GM19238 (cell line): ENCODE data around the gene EVC2.

Experiments
- DNase-seq: peaks from one replicate; pipeline ENCODE4 v3.0.0; 2011; ENCODE audit warnings: low spot score; ENCODE audit not compliant: insufficient read length

Gene EVC2

DNA sequence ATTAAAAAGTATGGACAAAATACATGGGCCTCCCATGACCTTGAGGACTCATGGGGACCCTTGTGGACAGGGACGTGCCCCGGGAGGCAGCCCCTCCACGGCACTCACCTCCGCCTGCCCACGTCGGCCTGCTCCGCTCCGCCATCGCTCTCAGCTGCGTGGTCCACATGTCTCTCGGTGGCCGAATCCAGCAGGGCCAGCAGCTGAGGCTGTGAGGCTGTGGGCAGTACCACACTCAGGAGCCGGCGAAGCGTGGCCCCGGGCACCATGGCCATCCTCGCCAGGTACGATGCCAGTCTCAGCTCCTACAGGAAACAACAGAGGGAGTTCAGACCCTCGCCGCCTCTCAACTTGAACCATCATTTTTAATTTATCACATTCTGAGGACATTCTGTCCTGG, 140.0 kb downstream of the EVC2 start:
- no peak for DNase-seq

DNA sequence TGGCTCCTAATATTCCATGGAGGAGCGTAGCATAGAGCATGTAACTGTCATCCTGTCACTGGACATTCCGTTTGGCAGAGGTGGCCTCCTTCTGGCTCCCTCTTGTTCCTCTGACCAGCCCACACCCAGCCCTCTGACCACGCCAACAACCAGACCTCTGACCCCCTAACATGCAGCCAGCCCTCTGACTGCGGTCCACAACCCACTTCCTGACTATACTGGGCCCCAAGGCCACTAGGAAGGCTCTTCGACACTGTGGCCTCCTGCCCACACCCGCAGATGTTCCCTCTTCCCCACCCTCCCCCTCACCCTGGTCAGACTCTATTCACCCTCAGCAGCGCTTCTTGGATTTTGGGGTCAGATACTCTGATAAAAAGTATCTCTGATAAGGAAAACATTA, 141.4 kb downstream of the EVC2 start:
- DNase-seq: no peak

DNA sequence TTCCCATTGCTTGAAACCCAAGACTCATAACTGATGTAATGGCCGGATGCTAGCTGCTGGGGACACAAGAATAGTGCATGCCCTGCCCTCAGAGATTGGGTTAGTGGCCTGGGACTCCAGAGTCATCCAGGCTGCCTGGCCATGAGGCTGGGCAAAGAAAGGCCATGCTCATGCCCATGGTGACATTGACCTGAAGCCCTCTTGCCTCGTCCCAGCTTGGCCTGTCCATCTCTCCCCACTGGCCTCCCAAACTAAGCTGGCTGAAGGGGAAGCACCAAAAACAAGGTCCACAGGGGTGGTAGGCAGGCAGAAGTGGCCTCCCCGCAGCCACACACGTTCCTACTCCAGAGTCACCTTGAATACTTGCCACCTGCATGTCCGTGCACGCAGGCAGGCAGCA, 141.8 kb downstream of the EVC2 start:
- DNase-seq: no peak

DNA sequence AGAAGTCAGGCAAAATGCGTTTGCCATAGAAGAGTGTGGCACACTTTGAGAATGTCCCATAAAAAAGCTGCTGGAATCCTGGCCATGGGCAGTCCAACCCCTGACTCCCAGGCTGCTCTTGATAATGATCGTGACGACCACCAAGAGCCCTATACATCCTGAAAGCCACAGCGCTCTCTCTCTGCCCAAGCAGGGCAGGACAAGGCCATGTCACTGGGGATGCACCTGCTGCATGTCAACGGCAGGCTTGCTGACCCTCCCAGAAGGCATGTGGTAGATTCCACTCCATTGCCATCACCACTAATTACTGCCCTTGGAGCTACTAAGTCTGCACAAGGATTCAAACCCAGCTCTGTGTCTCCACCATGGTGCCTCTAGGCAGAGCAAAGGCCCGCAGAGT, 144.5 kb downstream of the EVC2 start:
- DNase-seq: no peak

DNA sequence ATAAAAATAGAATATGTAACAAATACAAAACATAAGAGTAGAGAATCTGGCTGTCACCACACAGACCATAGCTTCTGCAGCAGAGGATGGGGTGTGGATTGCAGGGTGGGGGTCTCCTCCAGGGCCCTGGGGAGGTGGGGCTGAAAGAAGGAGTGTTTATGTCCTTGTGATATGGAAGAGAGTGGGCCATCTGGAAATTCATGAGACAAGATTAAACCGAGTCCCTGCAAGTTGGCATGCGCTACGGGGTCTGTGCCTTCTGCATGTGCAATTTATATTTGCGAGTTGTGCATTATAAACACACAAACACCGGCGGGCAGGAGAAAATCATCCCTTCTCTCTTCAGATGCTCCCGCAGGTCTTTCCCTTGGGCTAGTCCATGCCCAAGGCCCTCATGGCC, 145.9 kb downstream of the EVC2 start:
- no peak for DNase-seq

DNA sequence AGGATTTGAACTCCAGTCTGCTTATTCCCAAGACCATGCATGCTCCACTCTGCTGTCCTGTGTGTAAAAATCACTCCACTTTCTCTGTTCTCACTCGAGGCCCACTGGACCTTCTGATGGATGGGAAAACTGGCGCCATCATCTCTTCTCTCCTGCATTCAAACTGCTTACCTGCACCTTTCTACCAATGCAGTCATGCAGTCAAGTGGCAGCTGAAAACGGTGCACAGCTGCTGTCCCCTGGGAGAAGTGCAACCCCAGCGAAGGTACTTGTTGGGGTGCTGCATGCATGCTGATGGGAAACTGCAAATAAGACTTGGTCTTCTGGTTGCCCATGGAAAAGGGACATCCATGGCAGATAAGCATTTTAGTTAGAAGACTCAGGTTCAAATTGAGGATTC, 147.1 kb downstream of the EVC2 start:
- DNase-seq: no peak

DNA sequence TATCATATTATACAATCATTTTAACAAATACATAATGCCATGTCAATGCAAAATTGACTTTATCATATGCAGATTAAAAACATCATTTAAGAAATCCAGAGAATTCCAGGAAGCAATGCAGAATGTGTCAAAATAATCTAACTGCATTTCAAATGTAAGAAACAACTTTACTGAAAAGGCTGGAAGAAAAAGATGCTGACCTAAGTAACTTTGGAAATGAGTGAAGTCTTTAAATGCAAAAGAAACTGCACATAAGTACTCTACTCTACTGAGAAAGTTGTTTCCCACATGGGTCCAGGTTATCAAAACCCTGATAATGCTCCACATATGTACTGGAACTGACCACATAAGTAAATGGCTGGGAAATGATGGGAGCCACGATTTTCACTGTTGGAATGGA, 149.9 kb downstream of the EVC2 start:
- DNase-seq: no peak

DNA sequence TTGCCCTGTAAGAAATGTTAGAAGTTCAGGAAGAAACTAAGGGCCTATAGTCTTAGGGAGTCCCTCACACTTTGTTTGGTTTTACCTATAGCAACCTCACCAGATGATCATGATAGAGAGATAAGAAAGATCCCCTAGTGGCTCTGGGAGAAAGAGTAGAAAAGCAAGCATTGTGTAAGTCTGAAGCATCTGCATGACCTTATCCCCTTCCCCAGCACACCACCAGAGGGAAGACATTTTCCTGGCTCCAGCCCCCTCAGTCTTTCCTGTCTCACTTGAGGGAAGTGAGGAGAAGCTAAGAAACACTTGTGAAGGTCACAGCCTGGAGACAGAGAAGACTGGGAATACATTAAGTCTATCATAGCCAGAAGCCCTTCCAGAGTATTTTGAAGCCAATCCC, 154.0 kb downstream of the EVC2 start:
- no peak for DNase-seq

DNA sequence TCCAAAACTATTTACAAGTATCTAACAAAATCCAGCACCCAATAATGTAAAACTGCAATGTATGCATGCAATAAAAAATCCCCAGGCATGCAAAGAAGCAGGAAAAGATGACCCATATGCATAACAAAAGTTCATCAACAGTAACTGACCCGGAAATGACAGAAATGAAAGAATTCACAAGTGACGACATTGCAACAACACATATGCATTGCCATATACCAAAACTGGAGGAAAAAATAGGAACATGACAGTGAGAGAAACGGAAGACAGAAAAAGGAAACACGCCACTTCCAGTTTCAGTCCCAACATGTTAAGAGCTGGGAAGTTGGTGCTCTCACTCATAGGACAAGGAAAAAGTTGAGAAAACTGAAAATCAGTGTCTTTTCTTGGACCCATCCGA, 154.6 kb downstream of the EVC2 start:
- no peak for DNase-seq

DNA sequence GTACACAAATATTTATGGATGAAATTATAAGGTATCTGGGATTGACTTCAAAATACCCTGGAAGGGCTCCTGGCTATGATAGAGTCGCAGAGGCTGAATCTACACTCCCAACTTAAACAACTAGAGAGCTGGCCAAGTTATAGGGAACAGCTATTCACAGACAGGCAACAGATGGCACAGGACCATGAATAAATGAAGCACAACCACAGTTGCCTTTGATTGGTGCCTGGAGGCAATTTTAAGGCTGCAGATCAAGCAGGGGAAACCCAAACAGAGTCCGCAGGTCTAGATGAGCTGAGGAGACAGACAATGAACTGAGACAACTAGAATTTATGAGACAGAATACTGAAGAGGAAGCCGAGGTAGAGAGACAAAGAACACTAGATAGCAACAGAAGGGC, 155.9 kb downstream of the EVC2 start:
- DNase-seq: no peak

DNA sequence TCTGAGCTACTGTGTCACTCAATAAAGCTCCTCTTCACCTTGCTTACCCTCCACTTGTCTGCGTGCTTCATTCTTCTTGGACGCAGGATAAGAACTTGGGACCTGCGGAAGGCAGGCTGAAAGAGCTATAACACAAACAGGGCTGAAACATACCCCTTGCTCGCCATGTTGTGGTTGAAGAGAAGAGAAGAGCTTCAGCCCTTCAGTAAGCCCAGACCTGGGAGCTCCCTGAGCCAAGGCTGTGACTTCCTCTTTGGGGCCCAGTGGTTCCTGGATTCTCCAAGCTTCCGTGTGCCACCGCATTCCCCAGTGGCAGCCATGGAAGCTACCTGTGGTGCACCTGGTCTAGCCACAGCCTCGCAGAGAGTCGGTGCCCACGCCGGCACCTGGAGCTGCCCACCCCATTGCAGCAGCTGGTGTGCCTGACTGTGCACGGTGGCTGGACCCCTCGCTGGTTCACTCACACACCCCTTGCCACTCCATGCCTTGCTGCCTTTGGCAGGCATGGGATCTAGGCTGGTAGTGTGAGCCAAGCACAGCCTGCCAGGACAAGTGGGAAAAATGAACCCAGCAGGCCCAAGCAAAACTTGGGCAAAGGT, 160.6 kb downstream of the EVC2 start:
- no peak for DNase-seq

DNA sequence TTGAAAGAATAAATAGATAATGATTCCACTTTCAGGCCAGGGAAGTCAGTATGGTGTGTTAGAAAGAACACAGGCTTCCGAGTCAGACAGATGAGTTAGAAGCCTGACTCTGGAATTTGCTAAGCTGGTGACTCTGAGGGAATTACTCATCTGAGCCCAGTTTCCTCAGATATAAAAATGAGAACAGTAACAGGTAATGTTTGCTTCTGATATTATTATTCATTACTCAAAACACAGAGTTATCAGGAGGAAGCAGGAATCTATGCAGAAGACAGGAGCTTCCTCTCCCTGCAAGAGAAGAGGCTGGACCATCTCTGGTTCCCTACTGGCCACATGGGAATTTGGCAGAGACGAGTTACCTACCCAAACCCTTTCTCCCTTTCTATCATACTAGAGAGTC, 163.1 kb downstream of the EVC2 start:
- DNase-seq: no peak

DNA sequence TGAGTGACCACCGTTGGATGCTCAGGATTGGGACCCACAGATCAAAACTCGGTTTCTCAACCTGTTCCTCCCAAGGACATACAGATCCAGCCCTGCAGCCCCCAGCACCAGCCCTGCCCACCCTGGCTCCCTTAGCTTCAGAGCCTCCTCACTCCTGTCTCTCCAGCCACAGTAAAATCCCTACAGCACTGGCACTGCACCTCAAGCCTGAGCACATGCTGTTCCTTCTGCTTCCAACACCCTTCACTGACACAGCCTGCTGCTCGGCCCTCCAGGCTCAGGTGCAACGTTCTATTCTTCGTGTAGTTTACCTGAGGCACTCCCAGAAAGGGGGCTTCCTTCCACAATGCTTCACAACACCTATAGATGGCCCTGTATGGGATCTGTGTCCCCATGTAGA, 163.6 kb downstream of the EVC2 start:
- DNase-seq: no peak

DNA sequence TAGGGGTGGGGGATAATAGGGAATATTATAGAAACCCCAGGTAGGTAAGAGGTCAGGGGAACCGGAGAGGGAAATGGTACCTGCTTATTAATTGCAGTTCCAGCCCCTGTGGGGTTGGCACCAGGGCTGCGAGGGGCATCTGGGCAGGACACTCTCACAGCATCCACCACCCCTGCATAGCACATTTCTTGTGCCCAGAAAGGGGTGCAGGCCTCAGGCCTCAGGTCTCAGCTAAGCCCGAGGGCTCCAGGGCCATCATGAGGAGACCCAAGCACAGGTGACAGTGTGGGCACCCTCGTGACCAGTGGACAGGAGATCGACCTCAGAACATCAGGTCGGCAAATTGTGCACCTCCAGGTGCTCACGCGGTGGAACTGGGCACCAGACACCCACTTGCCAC, 164.7 kb downstream of the EVC2 start:
- DNase-seq: no peak

DNA sequence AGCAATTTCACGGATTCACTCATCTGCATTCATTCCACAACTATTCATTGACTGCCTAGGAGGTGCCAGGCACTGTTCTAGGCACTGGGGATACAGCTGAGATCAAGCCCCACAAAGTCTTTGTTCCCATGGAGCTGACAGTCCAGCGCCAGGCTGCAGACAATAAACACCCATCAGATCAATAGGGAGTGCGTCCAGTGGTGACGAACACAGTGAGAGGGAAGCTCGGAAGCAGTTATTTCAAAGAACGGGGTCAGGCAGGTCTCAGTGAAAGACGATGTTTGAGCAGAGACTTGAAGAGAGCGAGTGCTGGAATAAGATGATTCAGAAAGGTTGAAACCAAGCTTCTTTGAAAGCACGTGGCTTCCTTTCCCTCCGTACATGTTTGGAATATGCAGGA, 167.2 kb downstream of the EVC2 start:
- DNase-seq: no peak

DNA sequence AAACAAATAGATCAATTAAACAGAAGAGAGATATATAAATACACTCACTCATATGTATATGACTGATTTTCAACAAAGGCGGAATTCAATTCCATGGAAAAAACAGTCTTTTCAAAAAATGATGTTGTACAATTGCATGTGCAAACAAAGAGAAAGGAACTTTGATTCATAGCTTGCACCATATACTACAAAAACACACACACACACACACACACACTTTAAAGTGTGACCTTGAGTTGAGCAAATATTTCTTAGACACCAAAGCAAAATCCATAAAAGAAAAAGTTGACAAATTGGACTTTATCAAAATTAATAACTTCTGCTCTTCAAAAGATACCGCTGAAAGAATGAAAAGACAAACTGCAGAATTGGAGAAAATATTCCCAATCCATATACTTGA, 168.8 kb downstream of the EVC2 start:
- no peak for DNase-seq

DNA sequence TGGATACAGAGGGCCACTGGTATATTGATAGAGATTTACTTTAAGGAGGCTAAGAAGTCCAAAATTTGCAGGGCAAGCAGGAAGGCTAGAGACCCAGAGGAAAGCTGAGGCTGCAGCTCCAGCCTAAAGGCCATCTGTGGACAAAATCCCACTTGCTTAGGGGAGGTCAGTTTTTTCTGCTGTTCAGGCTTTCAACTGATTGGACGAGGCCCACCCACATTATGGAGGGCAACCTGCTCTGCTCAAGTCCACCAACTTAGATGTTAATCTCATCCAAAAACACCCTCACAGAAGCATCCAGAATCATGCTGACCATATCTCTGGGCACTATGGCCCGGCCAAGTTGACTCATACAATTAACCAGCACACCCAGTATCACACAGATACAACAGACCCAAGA, 176.3 kb downstream of the EVC2 start:
- DNase-seq: no peak

DNA sequence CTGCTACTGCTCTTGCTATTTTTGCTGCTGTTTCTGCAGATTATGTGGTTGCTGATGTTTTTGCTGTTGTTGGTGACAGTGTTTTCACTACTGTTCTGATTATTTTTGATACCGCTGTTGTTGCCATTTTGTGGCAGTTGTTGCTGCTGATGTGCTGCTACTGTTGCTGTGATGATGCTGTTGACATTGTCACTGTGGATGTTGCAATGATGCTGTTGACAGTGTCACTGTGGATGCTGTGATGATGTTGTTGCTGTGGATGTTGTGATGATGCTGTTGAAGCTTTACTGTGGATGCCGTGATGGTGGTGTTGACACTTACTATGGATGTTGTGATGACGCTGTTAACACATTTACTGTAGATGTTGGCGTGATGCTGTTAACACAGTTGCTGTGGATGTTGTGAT, 180.3 kb downstream of the EVC2 start:
- DNase-seq: no peak

DNA sequence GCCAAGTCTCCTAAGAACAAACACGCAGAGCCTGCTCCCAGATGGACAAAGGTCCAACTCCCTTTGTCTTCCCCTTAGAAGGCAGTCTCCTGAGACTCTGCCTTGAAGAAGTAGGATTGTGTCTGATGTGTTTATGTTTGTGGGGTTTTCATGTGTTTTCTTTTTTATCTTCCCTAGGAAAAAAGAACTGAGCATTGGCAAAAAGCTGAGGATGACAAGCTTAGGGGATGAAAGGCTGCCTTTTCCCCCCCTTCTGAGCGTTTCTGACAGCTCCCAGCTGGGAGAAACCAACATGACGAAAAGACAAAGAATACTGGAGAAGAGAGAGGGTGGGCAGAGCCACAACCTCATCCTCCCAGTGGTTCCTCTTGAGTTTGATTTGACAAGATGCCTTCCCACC, 181.1 kb downstream of the EVC2 start:
- no peak for DNase-seq

DNA sequence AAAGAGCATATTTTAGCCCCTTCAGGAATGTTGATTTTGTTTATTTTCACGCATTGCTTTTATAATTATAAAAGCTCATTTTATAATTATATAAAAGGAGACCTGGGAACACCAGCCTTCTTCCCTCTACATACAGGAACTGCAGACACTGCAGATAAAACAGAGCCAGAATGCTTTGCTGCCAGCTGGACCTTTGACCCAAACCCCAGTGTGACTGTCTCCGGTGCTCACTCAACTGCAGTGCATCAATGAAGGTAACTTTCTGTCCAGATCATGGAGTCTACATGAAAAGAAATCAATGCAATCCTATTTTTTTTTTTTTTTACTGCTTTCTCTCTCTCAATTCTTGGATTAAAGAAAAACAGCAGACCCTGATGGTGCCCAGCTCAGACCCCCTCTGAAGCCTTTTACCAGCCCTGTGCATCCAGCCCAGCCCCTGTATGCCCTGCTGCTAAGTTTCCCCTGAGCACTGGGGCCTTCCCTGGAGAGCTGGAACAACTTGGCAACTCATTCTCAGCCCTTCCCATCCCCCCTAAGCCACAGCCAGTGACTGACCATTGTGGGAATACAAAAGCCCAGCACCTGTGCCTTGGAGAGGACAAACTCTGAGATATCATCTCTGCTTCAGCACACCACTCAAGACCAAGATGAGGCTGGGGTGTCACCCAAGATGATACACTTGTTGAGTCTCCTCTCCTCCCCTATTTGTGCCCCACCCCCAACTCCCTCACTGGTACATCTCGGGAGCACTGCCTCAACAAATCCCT, 182.1 kb downstream of the EVC2 start:
- no peak for DNase-seq

DNA sequence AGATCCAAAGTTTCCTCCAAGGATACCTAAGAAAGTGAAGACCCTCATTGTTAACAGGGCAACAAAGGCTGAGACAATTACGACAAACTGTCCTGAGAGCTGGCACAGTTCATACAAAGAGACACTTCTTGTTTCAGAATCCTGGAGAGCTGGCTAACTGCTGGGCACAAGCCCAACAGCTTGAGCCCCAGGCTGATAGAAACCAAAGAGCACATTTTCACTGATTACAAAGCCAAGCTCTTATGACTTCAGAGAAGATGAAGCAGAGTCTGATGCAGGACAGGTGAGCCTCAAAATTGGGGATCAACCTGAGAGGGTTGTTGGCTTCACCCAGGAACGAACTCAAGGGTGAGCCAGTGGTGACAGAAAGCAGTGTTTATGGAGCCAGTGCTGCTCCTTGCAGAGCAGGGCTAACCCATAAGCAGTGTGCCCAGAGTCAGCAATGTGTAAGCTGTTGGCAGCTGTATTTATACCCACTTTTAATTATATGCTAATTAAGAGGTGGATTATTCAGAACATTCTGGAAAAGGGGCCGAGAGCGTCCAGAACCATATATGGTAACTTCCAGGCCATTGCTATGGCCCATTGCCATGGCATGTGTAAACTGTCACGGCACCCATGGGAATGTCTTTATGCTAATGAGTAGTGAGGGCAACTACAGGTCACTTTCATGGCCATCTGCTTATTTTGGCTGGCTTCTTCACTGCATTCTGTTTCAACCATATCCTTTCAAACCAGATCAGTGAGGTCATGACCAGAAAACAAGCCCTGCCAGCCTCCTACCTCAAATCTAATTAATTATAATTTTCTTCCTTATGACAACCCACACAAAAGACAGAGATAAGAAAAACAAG, 183.7 kb downstream of the EVC2 start:
- no peak for DNase-seq

DNA sequence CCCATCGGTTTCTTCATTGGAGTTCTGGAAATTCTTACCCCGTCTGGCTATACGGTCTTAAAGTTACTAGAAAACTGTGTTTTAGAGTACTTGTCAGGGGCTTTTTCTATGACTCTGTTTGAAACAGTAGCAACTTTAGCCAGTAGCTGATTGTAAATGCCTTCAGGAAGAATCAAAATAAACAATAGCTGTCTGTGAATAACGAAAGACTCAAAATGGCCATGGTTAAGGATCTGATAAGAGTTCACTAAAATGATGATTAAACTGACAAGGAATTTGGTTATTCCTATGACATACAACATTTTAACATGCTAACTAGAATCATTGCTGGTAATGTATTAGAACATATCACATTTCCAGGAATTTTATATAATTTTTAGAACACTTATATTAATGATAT, 191.0 kb downstream of the EVC2 start:
- DNase-seq: no peak

DNA sequence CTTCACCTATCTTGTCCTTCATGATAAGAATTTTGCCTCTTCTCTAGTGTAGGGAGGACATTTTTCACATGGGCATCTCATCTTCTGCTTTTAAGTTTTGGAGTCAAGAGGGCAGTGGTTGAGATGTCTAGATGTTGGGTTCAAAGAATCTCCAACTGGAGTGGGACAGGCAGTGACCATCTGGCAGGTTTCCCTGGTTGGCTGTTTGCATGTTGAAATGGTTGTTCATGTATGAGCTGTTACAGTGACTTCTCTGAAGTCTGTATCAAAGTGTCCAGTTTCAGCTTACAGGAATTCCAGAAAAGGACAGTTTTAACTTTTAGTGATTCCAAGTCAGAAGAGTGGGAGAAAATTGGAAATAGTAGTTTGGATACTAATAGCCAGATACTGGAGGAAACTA, 192.7 kb downstream of the EVC2 start:
- no peak for DNase-seq
